Measurements from ENCODE around the gene SLC9A3. TPM values are rescaled to one million over a fixed set of nuclear protein-coding genes. Genes with fewer than 3 reads are reported as not detected.

The SLC9A3 gene
- total RNA-seq, 1 experiment from 2014 or later, result 9.1 TPM

GRCh38 chr5:423626-424261, 100.5 kb downstream of the SLC9A3 start:
- DNase-seq (ENCODE audit: extremely low read depth, low read depth), result no peak

GRCh38 chr5:423233-423565, 101.0 kb downstream of the SLC9A3 start:
- no peak for DNase-seq (ENCODE audit: extremely low read depth, low read depth)

GRCh38 chr5:422323-423232, 101.7 kb downstream of the SLC9A3 start:
- no peak for DNase-seq (ENCODE audit: extremely low read depth, low read depth)

GRCh38 chr5:421901-422300, 102.3 kb downstream of the SLC9A3 start:
- DNase-seq (ENCODE audit: extremely low read depth, low read depth), result no peak

- DNase-seq (ENCODE audit: extremely low read depth, low read depth), result no peak
Measured at GRCh38 chr5:421287-421880, 102.9 kb downstream of the SLC9A3 start.

- DNase-seq (ENCODE audit: extremely low read depth, low read depth), result no peak
Measured at GRCh38 chr5:420632-421286, 103.5 kb downstream of the SLC9A3 start.

Small RNA genes within 50 kb of the gene (small RNA-seq; reads per million reads assigned to genes)
- 0 reads per million in 2 experiments for gene MIR4456

Other genes starting within 250 kb of the SLC9A3 start
- 3.2 and 3.7 TPM in 2 replicates for gene AHRR, start 202.7 kb downstream of the SLC9A3 start, total RNA-seq (2014; rRNA removed; shearing (Covaris generic))
- gene EXOC3, start 81.3 kb downstream of the SLC9A3 start, total RNA-seq (2014; rRNA removed; shearing (Covaris generic)), result 29.1 and 31.0 TPM in 2 replicates
- 22.9 and 29.0 TPM in 2 replicates for gene CEP72, start 87.9 kb upstream of the SLC9A3 start, total RNA-seq (2014; rRNA removed; shearing (Covaris generic))
- gene TPPP, start 168.9 kb upstream of the SLC9A3 start, total RNA-seq (2014; rRNA removed; shearing (Covaris generic)), result 0.54 and 0.63 TPM in 2 replicates